Osteoblast (primary cell): Measurements from ENCODE around the gene DNAJC6. TPM values are rescaled to one million over a fixed set of nuclear protein-coding genes. Genes with fewer than 3 reads are reported as not detected.

ENCODE experiments used
- DNase-seq: peaks from one replicate; pipeline ENCODE4 v3.0.0; 2011; ENCODE audit warnings: low spot score, mixed read lengths; ENCODE audit not compliant: insufficient read length; ENCODE audit errors: missing footprints
- H2AFZ ChIP-seq: 2 replicates; pipeline ENCODE4 v1.6.0; 2011; ENCODE audit warnings: mild to moderate bottlenecking, low read length
- H3K27ac ChIP-seq: 2 replicates; pipeline ENCODE4 v1.5.1; 2011; ENCODE audit warnings: mild to moderate bottlenecking, low read depth, low read length, moderate library complexity
- H3K27me3 ChIP-seq: 2 replicates; pipeline ENCODE4 v1.6.0; 2012; ENCODE audit warnings: mild to moderate bottlenecking, control low read depth, inconsistent platforms, low read length, moderate library complexity; ENCODE audit not compliant: insufficient read depth
- H3K36me3 ChIP-seq: 2 replicates; pipeline ENCODE4 v1.5.1; 2011; ENCODE audit warnings: mild to moderate bottlenecking, low read length, control low read depth, moderate library complexity; ENCODE audit not compliant: insufficient read depth
- H3K4me1 ChIP-seq: 2 replicates; pipeline ENCODE4 v1.5.1; 2011; ENCODE audit warnings: mild to moderate bottlenecking, low read length, control low read depth, moderate library complexity; ENCODE audit not compliant: insufficient read depth
- H3K4me2 ChIP-seq: 2 replicates; pipeline ENCODE4 v1.6.0; 2011; ENCODE audit warnings: mild to moderate bottlenecking, low read length; ENCODE audit not compliant: insufficient read depth
- H3K4me3 ChIP-seq: fragments of 200-600 bp; sonication (generic); 3 replicates; pipeline ENCODE4 v1.5.1; 2012; ENCODE audit warnings: mild to moderate bottlenecking, low read length, inconsistent platforms; ENCODE audit not compliant: insufficient read depth
- H3K79me2 ChIP-seq: 2 replicates; pipeline ENCODE4 v1.6.0; 2012; ENCODE audit warnings: mild to moderate bottlenecking, low read length, control low read depth, inconsistent platforms; ENCODE audit not compliant: insufficient read depth
- H3K9me3 ChIP-seq: 2 replicates; pipeline ENCODE4 v1.5.1; 2011; ENCODE audit warnings: low read depth, low read length, control low read depth
- H4K20me1 ChIP-seq: 2 replicates; pipeline ENCODE4 v1.6.0; 2012; ENCODE audit warnings: mild to moderate bottlenecking, low read length, control low read depth; ENCODE audit not compliant: insufficient read depth
- total RNA-seq: library from RNA; depleted of rRNA; stranded (reverse); fragments of >200 nt; gene quantifications from 2 replicates; pipeline ENCODE4 v1.2.3, GENCODE V29; 2012
- TF ChIP-seq, protein P1 (sequence below): IDR thresholded peaks from 2 replicates; pipeline ENCODE4 v1.5.1; 2011; ENCODE audit warnings: mild to moderate bottlenecking, low read depth, low read length, moderate library complexity; ENCODE audit errors: extremely low read depth

The DNAJC6 gene
- total RNA-seq, 1 donor = 10.5 TPM

DNA sequence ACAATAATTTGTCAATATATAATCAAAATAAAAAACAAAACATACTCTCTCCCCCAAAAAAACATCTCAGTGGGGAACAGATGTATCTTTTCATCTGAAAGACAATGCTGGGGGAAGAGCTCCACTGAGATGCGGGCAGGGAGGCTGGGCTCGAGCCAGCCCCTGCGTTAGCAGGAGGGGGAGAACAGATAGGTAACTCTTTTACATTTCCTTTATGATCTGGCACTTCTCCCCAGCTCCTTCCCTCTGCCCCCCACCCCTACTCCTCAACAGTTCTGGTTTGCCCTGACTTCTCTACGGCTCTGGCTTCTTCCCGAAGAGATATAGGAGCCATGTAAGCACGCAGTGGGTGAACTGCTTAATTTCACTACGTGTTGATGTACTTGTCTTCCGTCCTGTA is 123.6 kb downstream of the DNAJC6 start:
- no peak overlapping the region for H3K4me3 ChIP-seq
- peaks cover 43% of the 10 kb centered on the region for H3K79me2 ChIP-seq
- TF ChIP-seq, protein P1, sequence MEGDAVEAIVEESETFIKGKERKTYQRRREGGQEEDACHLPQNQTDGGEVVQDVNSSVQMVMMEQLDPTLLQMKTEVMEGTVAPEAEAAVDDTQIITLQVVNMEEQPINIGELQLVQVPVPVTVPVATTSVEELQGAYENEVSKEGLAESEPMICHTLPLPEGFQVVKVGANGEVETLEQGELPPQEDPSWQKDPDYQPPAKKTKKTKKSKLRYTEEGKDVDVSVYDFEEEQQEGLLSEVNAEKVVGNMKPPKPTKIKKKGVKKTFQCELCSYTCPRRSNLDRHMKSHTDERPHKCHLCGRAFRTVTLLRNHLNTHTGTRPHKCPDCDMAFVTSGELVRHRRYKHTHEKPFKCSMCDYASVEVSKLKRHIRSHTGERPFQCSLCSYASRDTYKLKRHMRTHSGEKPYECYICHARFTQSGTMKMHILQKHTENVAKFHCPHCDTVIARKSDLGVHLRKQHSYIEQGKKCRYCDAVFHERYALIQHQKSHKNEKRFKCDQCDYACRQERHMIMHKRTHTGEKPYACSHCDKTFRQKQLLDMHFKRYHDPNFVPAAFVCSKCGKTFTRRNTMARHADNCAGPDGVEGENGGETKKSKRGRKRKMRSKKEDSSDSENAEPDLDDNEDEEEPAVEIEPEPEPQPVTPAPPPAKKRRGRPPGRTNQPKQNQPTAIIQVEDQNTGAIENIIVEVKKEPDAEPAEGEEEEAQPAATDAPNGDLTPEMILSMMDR = no peak

GRCh38 chr1:65434255-65434654 is 124.9 kb downstream of the DNAJC6 start:
- Histone ChIP-seq H3K27ac (peak overlapping the region; percentile 2), H3K36me3 (peaks cover 36% of the 10 kb centered on the region), H3K4me3 (no peak overlapping the region), H3K9me3 (no peaks in the 10 kb centered on the region), H3K4me1 (peaks cover 36% of the 10 kb centered on the region), H4K20me1 (no peaks in the 10 kb centered on the region), H3K4me2 (no peak overlapping the region), H2AFZ (no peak overlapping the region), H3K27me3 (no peaks in the 10 kb centered on the region), H3K79me2 (peaks cover 35% of the 10 kb centered on the region)
- DNase-seq = peak; percentile 66
- TF ChIP-seq, protein P1 = peak; percentile 27

More for the DNA sequence above, 123.6 kb downstream of the DNAJC6 start:
- Histone ChIP-seq H3K4me1 (peaks cover 39% of the 10 kb centered on the region), H3K27ac (no peak overlapping the region), H3K4me2 (no peak overlapping the region), H3K36me3 (peaks cover 48% of the 10 kb centered on the region), H2AFZ (no peak overlapping the region), H3K27me3 (no peaks in the 10 kb centered on the region), H3K9me3 (no peaks in the 10 kb centered on the region), H4K20me1 (no peaks in the 10 kb centered on the region)
- no peak for DNase-seq

GRCh38 chr1:65434760-65435159 is 125.4 kb downstream of the DNAJC6 start:
- peak; percentile 47 for DNase-seq
- TF ChIP-seq, protein P1 = no peak
- Histone ChIP-seq H3K36me3 (peaks cover 36% of the 10 kb centered on the region), H3K4me2 (no peak overlapping the region), H3K79me2 (peaks cover 34% of the 10 kb centered on the region), H3K4me3 (no peak overlapping the region), H3K27ac (peak overlapping the region; percentile 2), H4K20me1 (no peaks in the 10 kb centered on the region), H3K27me3 (no peaks in the 10 kb centered on the region), H2AFZ (no peak overlapping the region), H3K4me1 (peaks cover 31% of the 10 kb centered on the region), H3K9me3 (no peaks in the 10 kb centered on the region)

GRCh38 chr1:65435987-65436386 is 126.6 kb downstream of the DNAJC6 start:
- Histone ChIP-seq H2AFZ (no peak overlapping the region), H3K9me3 (no peaks in the 10 kb centered on the region), H3K4me2 (no peak overlapping the region), H3K4me1 (peaks cover 24% of the 10 kb centered on the region), H3K27me3 (no peaks in the 10 kb centered on the region), H3K36me3 (peaks cover 27% of the 10 kb centered on the region), H3K27ac (peak overlapping the region; percentile 13), H4K20me1 (no peaks in the 10 kb centered on the region), H3K4me3 (no peak overlapping the region), H3K79me2 (peaks cover 28% of the 10 kb centered on the region)
- TF ChIP-seq, protein P1 = no peak
- peak; percentile 88 for DNase-seq
